ENCODE data around the gene PTDSS2.

DNA sequence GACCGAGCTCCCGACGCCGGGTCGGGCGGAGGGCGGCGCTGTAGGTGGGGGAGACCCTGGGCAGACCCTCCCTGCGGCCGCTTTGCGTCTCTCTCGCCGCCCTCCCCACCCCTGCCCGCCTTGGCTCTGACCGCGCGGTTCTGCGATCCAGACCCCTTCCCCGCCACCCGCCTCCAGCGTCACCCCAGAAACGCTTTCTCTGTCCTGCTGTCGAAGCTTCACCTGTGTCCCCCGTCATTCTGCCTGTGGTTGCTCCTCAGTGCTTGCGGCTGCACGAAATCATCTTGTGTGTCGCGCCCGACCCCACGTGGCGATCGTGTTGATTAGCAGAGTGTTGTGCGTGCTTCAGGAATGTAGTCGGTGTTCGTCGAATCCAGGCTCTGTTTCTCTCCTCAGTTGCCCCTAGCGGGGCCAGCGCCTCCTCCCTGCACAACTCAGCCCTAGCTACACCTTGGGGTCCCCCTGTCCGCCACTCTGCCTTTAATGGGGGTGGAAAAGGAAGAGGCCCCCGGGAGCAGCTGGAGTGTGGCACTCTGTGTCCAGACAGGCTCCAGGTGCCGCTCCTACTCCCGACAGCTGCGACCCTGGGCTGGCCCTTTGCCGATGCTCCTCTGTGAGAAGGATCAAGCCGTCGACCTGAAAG is 851 bp downstream of the PTDSS2 start:
- TF ChIP-seq CTCF (IDR thresholded peaks at IDR 0.05) (peak in 2 of 3 experiments; percentile 13 to 18), EP300 (IDR thresholded peaks at IDR 0.05) (no peak), POLR2A (IDR thresholded peaks at IDR 0.05; ENCODE audit: low read depth) (no peak), POLR2AphosphoS5 (IDR thresholded peaks at IDR 0.05) (peak in 1 of 2 donors; percentile 27)
